Trophoblast cell (in vitro differentiated cells and primary cell): ENCODE data around the gene MAD2L2.
A peak's percentile ranks its signal among the peaks of the same experiment; 100 is the strongest.

Experiments
- DNase-seq, 2 donors: peaks; one replicate each; pipeline ENCODE4 v3.0.0-alpha.2; 2016
- H2AFZ ChIP-seq: 2 replicates; pipeline ENCODE4 v1.6.1; 2013; ENCODE audit warnings: low read length, moderate library complexity, mild to moderate bottlenecking; ENCODE audit not compliant: insufficient read depth, poor library complexity
- H2AK5ac ChIP-seq: 2 replicates; pipeline ENCODE4 v1.6.1; 2013; ENCODE audit warnings: mild to moderate bottlenecking, low read length
- H2BK120ac ChIP-seq: 2 replicates; pipeline ENCODE4 v1.6.1; 2013; ENCODE audit warnings: low read length, mild to moderate bottlenecking, moderate library complexity; ENCODE audit not compliant: insufficient read depth, poor library complexity
- H2BK12ac ChIP-seq: 2 replicates; pipeline ENCODE4 v1.6.1; 2013; ENCODE audit warnings: mild to moderate bottlenecking, low read length, moderate library complexity
- H2BK5ac ChIP-seq: 2 replicates; pipeline ENCODE4 v1.6.1; 2013; ENCODE audit warnings: low read length, low read depth, moderate library complexity, mild to moderate bottlenecking; ENCODE audit not compliant: poor library complexity
- H3K14ac ChIP-seq: 2 replicates; pipeline ENCODE4 v1.6.1; 2013; ENCODE audit warnings: mild to moderate bottlenecking, low read length
- H3K18ac ChIP-seq: 2 replicates; pipeline ENCODE4 v1.6.1; 2013; ENCODE audit warnings: mild to moderate bottlenecking, low read length
- H3K23ac ChIP-seq: 2 replicates; pipeline ENCODE4 v1.6.1; 2013; ENCODE audit warnings: low read length
- H3K27ac ChIP-seq: 2 replicates; pipeline ENCODE4 v1.5.1; 2013; ENCODE audit warnings: low read depth, mild to moderate bottlenecking, inconsistent platforms, low read length, moderate library complexity
- H3K27me3 ChIP-seq: 2 replicates; pipeline ENCODE4 v1.6.1; 2013; ENCODE audit warnings: inconsistent platforms, mild to moderate bottlenecking, low read length, moderate library complexity; ENCODE audit not compliant: insufficient read depth
- H3K36me3 ChIP-seq, 2 experiments: 1 replicate in 1 of 2; 2 replicates in 1 of 2; pipeline ENCODE4 v1.6.1; 2013; ENCODE audit warnings: low read length in 2 of 2, mild to moderate bottlenecking in 2 of 2, moderate library complexity in 1 of 2; ENCODE audit not compliant: insufficient read depth in 2 of 2, control insufficient read depth in 1 of 2
- H3K4ac ChIP-seq: 2 replicates; pipeline ENCODE4 v1.6.1; 2013; ENCODE audit warnings: low read depth, mild to moderate bottlenecking, low read length, moderate library complexity
- H3K4me1 ChIP-seq, 2 experiments: 1 replicate in 1 of 2; 2 replicates in 1 of 2; pipeline ENCODE4 v1.6.1; 2013; ENCODE audit warnings: low read length in 2 of 2, mild to moderate bottlenecking in 2 of 2, moderate library complexity in 1 of 2; ENCODE audit not compliant: insufficient read depth in 2 of 2, control insufficient read depth in 1 of 2
- H3K4me2 ChIP-seq: 2 replicates; pipeline ENCODE4 v1.6.1; 2013; ENCODE audit warnings: inconsistent platforms, mild to moderate bottlenecking, low read length, moderate library complexity
- H3K4me3 ChIP-seq: 2 replicates; pipeline ENCODE4 v1.5.1; 2013; ENCODE audit warnings: mild to moderate bottlenecking, low read depth, low read length, inconsistent platforms
- H3K79me1 ChIP-seq: one replicate; pipeline ENCODE4 v1.6.1; 2013; ENCODE audit warnings: low read length
- H3K79me2 ChIP-seq: 2 replicates; pipeline ENCODE4 v1.6.1; 2013; ENCODE audit warnings: low read length, mild to moderate bottlenecking; ENCODE audit not compliant: control insufficient read depth, insufficient read depth, poor library complexity
- H3K9ac ChIP-seq: 2 replicates; pipeline ENCODE4 v1.6.1; 2013; ENCODE audit warnings: mild to moderate bottlenecking, low read length
- H3K9me3 ChIP-seq: 2 replicates; pipeline ENCODE4 v1.6.1; 2013; ENCODE audit warnings: low read depth, mild to moderate bottlenecking, control low read depth, inconsistent platforms, low read length; ENCODE audit not compliant: insufficient read depth
- H4K12ac ChIP-seq: 2 replicates; pipeline ENCODE4 v1.6.1; 2013; ENCODE audit warnings: low read depth, mild to moderate bottlenecking, low read length, moderate library complexity
- H4K8ac ChIP-seq: 2 replicates; pipeline ENCODE4 v1.6.1; 2013; ENCODE audit warnings: low read depth, mild to moderate bottlenecking, low read length, moderate library complexity
- H4K91ac ChIP-seq: one replicate; pipeline ENCODE4 v1.6.1; 2013; ENCODE audit warnings: low read depth, mild to moderate bottlenecking, low read length, moderate library complexity
- WGBS: extraction: QIAGEN DNeasy Blood & Tissue Kit; methylation state at CpG from one replicate; pipeline ENCODE4 v1.1.7; 2013; ENCODE audit warnings: missing lambda C conversion rate; ENCODE audit not compliant: insufficient read length, insufficient coverage; ENCODE audit errors: extremely low coverage; 5-methylcytosine and 5-hydroxymethylcytosine counted together

Gene MAD2L2

DNA sequence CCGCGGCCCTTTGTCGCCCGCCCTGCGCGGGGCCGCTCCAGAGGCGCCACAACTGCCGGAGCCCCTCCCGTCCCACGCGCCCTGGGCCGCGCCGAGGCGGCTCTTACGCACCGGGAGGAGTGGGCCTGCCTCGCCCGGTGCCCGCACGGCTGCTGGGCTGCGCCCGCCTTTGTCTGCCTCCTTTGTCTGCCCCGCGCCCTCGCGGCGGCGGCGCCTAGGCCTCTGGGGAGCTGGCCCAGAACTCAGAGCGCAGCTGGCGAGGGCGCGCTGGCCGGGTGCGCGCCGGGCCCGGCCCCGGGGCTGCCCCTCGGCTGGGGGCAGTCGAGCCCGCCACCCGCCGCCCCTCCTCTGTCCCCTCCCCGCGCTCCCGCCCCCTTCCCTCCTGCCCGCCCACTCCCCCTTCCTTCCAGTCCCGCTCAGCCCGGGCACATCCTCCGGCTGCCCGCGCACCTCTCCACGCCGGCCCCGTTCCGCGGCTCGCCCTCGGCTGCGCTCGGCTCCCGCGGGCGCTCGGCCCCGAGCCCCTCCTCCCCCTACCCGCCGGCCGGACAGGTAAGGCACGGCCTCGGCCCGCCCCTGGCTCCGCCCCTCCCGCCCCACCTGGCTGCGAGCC lies 10.5 kb upstream of the MAD2L2 start, which contains the start of gene DRAXIN:
DRAXIN (plus strand) TSS at position 409 of the 613 bp plus-strand sequence. CDS start 14,549 bp downstream, outside the sequence.
- H3K79me2 ChIP-seq = peaks cover 3% of the 10 kb centered on the region
- no peaks in the 10 kb centered on the region for H3K36me3 ChIP-seq
- no peak within 1 kb of the TSS for H2BK5ac ChIP-seq
- peak in 1 of 2 donors; percentile 26 for DNase-seq
- H2AK5ac ChIP-seq = no peak within 1 kb of the TSS
- peak within 1 kb of the TSS; percentile 84 for H3K4me3 ChIP-seq
- H3K4ac ChIP-seq = peak within 1 kb of the TSS; percentile 59
- H2AFZ ChIP-seq = peak within 1 kb of the TSS; percentile 90
- H3K27ac ChIP-seq = no peak within 1 kb of the TSS
- WGBS = no CpG with 5 or more reads among the region's 78 CpGs
- peak within 1 kb of the TSS; percentile 80 for H2BK120ac ChIP-seq
- H3K18ac ChIP-seq = peak within 1 kb of the TSS; percentile 72
- H3K14ac ChIP-seq = peak within 1 kb of the TSS; percentile 39
- H3K23ac ChIP-seq = no peak within 1 kb of the TSS
- H3K4me2 ChIP-seq = peak within 1 kb of the TSS; percentile 94
- no peak within 1 kb of the TSS for H2BK12ac ChIP-seq
- H4K8ac ChIP-seq = peak within 1 kb of the TSS; percentile 85
- no peaks in the 10 kb centered on the region for H3K9me3 ChIP-seq
- peaks cover 3 to 9% of the 10 kb centered on the region in 2 experiments for H3K4me1 ChIP-seq
- peaks cover 4% of the 10 kb centered on the region for H3K79me1 ChIP-seq
- peaks cover 31% of the 10 kb centered on the region for H3K27me3 ChIP-seq
- peak within 1 kb of the TSS; percentile 84 for H4K91ac ChIP-seq
- H4K12ac ChIP-seq = peak within 1 kb of the TSS; percentile 76
- peak within 1 kb of the TSS; percentile 87 for H3K9ac ChIP-seq

DNA sequence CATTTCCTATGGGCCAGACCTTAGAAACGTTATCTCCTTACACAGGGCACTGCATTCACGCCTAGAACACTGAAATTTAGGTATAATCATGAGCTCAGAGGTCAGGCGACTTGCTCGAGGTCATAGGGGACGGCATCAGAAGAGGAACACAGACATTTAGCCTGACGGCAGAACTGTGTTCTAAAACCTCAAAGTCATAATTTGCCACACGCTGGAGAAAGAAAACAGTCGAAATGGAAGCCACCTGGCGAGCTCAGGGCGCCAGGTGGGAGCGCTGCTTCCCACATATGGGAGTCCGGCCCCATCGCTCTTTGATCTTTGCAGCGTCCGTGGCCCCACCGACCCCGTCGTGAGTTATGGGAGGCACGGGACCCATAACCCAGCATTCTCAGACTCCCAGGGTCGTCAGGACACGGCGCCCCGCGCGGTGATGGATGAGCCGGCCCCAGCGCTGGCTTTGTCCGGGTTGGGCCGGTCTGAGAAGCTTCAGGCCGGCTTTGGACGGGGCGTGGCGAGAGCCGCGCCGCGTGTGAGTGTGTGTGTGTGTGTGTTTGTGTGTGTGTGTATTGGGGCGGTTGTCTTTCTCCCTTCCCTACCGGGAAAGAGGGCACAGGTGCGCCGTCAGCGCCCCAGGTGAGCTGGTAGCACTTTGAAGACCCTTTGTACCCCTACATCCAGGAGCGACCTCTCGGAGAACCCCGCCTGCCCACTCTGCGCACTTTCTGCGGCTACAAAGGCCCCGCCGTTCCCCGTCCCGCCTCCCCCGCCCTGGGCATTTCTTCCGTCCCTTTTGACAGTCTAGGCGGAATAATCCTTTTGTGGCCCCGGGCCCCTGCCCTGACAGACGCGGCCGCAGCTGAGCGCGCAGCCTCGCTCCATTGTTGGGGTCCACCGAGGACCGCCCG lies 9.7 kb upstream of the MAD2L2 start:
- peaks cover 3 to 9% of the 10 kb centered on the region in 2 experiments for H3K4me1 ChIP-seq
- no peak overlapping the region for H2BK5ac ChIP-seq
- no CpG with 5 or more reads among the region's 64 CpGs for WGBS
- H3K4ac ChIP-seq = peak overlapping the region; percentile 59
- no peaks in the 10 kb centered on the region for H3K36me3 ChIP-seq
- peak overlapping the region; percentile 84 for H4K91ac ChIP-seq
- peaks cover 31% of the 10 kb centered on the region for H3K27me3 ChIP-seq
- H4K8ac ChIP-seq = peak overlapping the region; percentile 85
- peaks cover 3% of the 10 kb centered on the region for H3K79me2 ChIP-seq
- peak overlapping the region; percentile 72 for H3K18ac ChIP-seq
- peak in 1 of 2 donors; percentile 12 for DNase-seq
- no peak overlapping the region for H3K27ac ChIP-seq
- H3K79me1 ChIP-seq = peaks cover 4% of the 10 kb centered on the region
- no peaks in the 10 kb centered on the region for H3K9me3 ChIP-seq
- no peak overlapping the region for H3K23ac ChIP-seq
- H2BK120ac ChIP-seq = no peak overlapping the region
- H2AK5ac ChIP-seq = no peak overlapping the region
- H2BK12ac ChIP-seq = no peak overlapping the region
- peak overlapping the region; percentile 76 for H4K12ac ChIP-seq
- H3K4me2 ChIP-seq = peak overlapping the region; percentile 94
- peak overlapping the region; percentile 87 for H3K9ac ChIP-seq
- H2AFZ ChIP-seq = peak overlapping the region; percentile 90
- peak overlapping the region; percentile 39 for H3K14ac ChIP-seq
- H3K4me3 ChIP-seq = peak overlapping the region; percentile 84

DNA sequence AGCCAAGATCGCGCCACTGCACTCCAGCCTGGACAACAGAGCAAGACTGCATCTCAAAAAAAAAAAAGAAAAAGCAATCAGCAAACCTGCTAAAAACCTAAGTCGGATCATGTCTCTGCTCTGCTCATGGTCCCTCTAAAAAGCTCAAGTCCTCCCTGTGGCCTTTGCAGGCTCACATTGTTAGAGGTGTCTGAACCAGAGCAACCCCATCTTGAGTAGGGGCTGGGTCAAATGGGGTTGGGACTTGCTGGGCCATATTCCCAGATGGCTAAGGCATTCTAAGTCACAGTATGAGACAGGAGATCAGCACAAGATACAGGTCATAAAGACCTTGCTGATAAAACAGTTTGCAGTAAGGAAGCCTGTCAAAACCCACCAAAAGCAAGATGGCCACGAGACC lies 7.6 kb upstream of the MAD2L2 start:
- Histone ChIP-seq H3K27ac (no peak overlapping the region), H3K9ac (no peak overlapping the region), H3K36me3 (no peaks in the 10 kb centered on the region), H3K9me3 (no peaks in the 10 kb centered on the region), H3K14ac (no peak overlapping the region), H2BK12ac (no peak overlapping the region), H3K27me3 (peaks cover 28% of the 10 kb centered on the region), H3K4me3 (no peak overlapping the region), H2BK120ac (no peak overlapping the region), H3K79me1 (peaks cover 4% of the 10 kb centered on the region), H4K12ac (no peak overlapping the region), H3K18ac (no peak overlapping the region), H3K4me1 (peaks cover 3 to 9% of the 10 kb centered on the region in 2 experiments), H3K79me2 (peaks cover 3% of the 10 kb centered on the region), H2AFZ (no peak overlapping the region), H2BK5ac (no peak overlapping the region), H3K4ac (no peak overlapping the region), H4K8ac (no peak overlapping the region), H3K23ac (no peak overlapping the region), H2AK5ac (no peak overlapping the region), H4K91ac (no peak overlapping the region), H3K4me2 (no peak overlapping the region)
- DNase-seq = no peak
- WGBS = no CpG with 5 or more reads among the region's 4 CpGs

DNA sequence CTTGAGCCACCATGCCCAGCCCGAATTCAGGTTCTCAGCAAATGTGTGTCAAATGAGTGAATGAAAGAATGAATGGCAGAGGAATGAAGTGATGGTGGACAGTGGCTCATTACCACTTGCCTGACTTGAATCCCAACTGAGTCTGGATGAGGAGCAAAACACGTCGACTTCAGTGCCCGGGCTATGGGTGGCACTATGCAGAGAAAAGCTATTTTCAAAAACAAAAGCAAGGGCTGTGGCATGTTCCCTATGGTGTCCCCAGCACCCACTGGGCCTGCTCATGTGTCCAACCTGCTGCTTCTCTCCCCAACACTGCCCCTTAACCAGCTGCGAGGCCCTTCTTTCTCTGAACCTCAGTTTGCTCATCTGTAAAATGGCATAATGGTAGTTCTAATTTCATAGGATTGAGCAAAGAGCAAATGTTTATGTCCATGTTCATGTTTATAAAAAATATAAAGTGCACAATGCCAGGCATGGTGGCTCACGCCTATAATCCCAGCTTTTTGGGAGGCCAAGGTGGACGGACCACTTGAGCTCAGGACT lies 4.3 kb upstream of the MAD2L2 start:
- Histone ChIP-seq H3K14ac (no peak overlapping the region), H4K91ac (no peak overlapping the region), H2AK5ac (no peak overlapping the region), H3K79me2 (peaks cover 2% of the 10 kb centered on the region), H2BK5ac (no peak overlapping the region), H4K12ac (no peak overlapping the region), H3K23ac (no peak overlapping the region), H2BK12ac (no peak overlapping the region), H3K27ac (no peak overlapping the region), H3K9me3 (peaks cover under 1% of the 10 kb centered on the region), H4K8ac (no peak overlapping the region), H3K79me1 (peaks cover 9% of the 10 kb centered on the region), H3K9ac (no peak overlapping the region), H3K4ac (no peak overlapping the region), H2AFZ (no peak overlapping the region), H3K36me3 (no peaks in the 10 kb centered on the region), H3K4me3 (no peak overlapping the region), H3K18ac (no peak overlapping the region), H3K4me1 (peaks cover 7 to 15% of the 10 kb centered on the region in 2 experiments), H3K27me3 (peaks cover 2% of the 10 kb centered on the region), H3K4me2 (no peak overlapping the region), H2BK120ac (no peak overlapping the region)
- DNase-seq = no peak
- WGBS = no CpG with 5 or more reads among the region's 7 CpGs
